Osteoblast (primary cell): ENCODE results near the gene DNAJB9. TPM values are rescaled to one million over a fixed set of nuclear protein-coding genes. Genes with fewer than 3 reads are reported as not detected.

Experiments
- DNase-seq: peaks from one replicate; pipeline ENCODE4 v3.0.0; 2011; ENCODE audit warnings: low spot score, mixed read lengths; ENCODE audit not compliant: insufficient read length; ENCODE audit errors: missing footprints
- H2AFZ ChIP-seq: 2 replicates; pipeline ENCODE4 v1.6.0; 2011; ENCODE audit warnings: mild to moderate bottlenecking, low read length
- H3K27ac ChIP-seq: 2 replicates; pipeline ENCODE4 v1.5.1; 2011; ENCODE audit warnings: mild to moderate bottlenecking, low read depth, low read length, moderate library complexity
- H3K27me3 ChIP-seq: 2 replicates; pipeline ENCODE4 v1.6.0; 2012; ENCODE audit warnings: mild to moderate bottlenecking, control low read depth, inconsistent platforms, low read length, moderate library complexity; ENCODE audit not compliant: insufficient read depth
- H3K36me3 ChIP-seq: 2 replicates; pipeline ENCODE4 v1.5.1; 2011; ENCODE audit warnings: mild to moderate bottlenecking, low read length, control low read depth, moderate library complexity; ENCODE audit not compliant: insufficient read depth
- H3K4me1 ChIP-seq: 2 replicates; pipeline ENCODE4 v1.5.1; 2011; ENCODE audit warnings: mild to moderate bottlenecking, low read length, control low read depth, moderate library complexity; ENCODE audit not compliant: insufficient read depth
- H3K4me2 ChIP-seq: 2 replicates; pipeline ENCODE4 v1.6.0; 2011; ENCODE audit warnings: mild to moderate bottlenecking, low read length; ENCODE audit not compliant: insufficient read depth
- H3K4me3 ChIP-seq: fragments of 200-600 bp; sonication (generic); 3 replicates; pipeline ENCODE4 v1.5.1; 2012; ENCODE audit warnings: mild to moderate bottlenecking, low read length, inconsistent platforms; ENCODE audit not compliant: insufficient read depth
- H3K79me2 ChIP-seq: 2 replicates; pipeline ENCODE4 v1.6.0; 2012; ENCODE audit warnings: mild to moderate bottlenecking, low read length, control low read depth, inconsistent platforms; ENCODE audit not compliant: insufficient read depth
- H3K9me3 ChIP-seq: 2 replicates; pipeline ENCODE4 v1.5.1; 2011; ENCODE audit warnings: low read depth, low read length, control low read depth
- H4K20me1 ChIP-seq: 2 replicates; pipeline ENCODE4 v1.6.0; 2012; ENCODE audit warnings: mild to moderate bottlenecking, low read length, control low read depth; ENCODE audit not compliant: insufficient read depth
- total RNA-seq: library from RNA; depleted of rRNA; stranded (reverse); fragments of >200 nt; gene quantifications from 2 replicates; pipeline ENCODE4 v1.2.3, GENCODE V29; 2012
- TF ChIP-seq, protein P1 (sequence below): IDR thresholded peaks from 2 replicates; pipeline ENCODE4 v1.5.1; 2011; ENCODE audit warnings: mild to moderate bottlenecking, low read depth, low read length, moderate library complexity; ENCODE audit errors: extremely low read depth

The DNAJB9 gene
- total RNA-seq, 1 donor, result 24.6 TPM

DNA sequence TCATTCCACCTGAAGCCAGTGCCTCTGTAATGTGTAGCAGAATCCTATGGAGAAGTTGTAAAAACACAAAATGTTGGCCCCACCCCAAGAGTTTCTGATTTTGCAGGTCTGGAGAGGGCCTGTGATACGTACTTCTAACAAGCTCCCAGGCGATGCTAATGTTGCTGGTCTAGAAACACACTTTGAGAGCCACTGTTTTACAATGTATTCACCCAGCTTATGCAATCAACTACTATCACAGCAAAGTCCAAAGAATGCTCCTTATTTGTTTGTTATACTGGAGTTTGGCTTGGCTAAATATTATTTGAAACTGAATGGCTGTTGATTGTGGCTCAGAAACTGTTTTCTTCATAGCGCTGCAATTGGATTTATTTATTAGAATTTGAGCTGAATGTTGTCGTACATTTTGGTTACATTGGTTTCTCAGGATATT, 44.3 kb downstream of the DNAJB9 start:
- H3K27ac ChIP-seq, result no peak overlapping the region
- H3K4me3 ChIP-seq, result no peak overlapping the region
- no peak for DNase-seq
- H3K4me1 ChIP-seq, result no peaks in the 10 kb centered on the region
- no peak overlapping the region for H2AFZ ChIP-seq
- no peaks in the 10 kb centered on the region for H4K20me1 ChIP-seq
- no peaks in the 10 kb centered on the region for H3K79me2 ChIP-seq
- TF ChIP-seq, protein P1, sequence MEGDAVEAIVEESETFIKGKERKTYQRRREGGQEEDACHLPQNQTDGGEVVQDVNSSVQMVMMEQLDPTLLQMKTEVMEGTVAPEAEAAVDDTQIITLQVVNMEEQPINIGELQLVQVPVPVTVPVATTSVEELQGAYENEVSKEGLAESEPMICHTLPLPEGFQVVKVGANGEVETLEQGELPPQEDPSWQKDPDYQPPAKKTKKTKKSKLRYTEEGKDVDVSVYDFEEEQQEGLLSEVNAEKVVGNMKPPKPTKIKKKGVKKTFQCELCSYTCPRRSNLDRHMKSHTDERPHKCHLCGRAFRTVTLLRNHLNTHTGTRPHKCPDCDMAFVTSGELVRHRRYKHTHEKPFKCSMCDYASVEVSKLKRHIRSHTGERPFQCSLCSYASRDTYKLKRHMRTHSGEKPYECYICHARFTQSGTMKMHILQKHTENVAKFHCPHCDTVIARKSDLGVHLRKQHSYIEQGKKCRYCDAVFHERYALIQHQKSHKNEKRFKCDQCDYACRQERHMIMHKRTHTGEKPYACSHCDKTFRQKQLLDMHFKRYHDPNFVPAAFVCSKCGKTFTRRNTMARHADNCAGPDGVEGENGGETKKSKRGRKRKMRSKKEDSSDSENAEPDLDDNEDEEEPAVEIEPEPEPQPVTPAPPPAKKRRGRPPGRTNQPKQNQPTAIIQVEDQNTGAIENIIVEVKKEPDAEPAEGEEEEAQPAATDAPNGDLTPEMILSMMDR, result no peak
- H3K9me3 ChIP-seq, result no peaks in the 10 kb centered on the region
- no peaks in the 10 kb centered on the region for H3K27me3 ChIP-seq
- no peak overlapping the region for H3K4me2 ChIP-seq
- no peaks in the 10 kb centered on the region for H3K36me3 ChIP-seq

DNA sequence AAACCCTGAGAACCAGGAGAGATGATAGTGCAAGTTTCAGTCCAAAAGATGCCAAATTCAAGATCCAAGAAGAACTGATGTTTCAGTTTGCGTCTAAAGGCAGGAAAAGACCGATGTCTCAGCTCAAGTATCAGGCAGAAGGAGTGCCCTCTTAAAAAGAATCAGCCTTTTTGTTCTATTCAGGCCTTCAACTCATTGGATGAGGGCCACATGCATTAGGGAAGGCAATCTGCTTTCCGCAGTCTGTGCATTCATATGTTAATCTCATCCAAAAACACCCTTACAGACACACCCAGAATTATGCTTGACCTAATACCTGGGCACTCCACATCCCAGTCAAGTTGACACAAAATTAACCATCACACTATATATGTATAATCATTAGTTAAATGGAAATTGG, 45.2 kb downstream of the DNAJB9 start:
- H3K36me3 ChIP-seq, result no peaks in the 10 kb centered on the region
- no peak for DNase-seq
- no peaks in the 10 kb centered on the region for H4K20me1 ChIP-seq
- H2AFZ ChIP-seq, result no peak overlapping the region
- H3K27ac ChIP-seq, result no peak overlapping the region
- no peaks in the 10 kb centered on the region for H3K4me1 ChIP-seq
- no peaks in the 10 kb centered on the region for H3K79me2 ChIP-seq
- H3K4me2 ChIP-seq, result no peak overlapping the region
- no peaks in the 10 kb centered on the region for H3K9me3 ChIP-seq
- H3K27me3 ChIP-seq, result no peaks in the 10 kb centered on the region
- no peak overlapping the region for H3K4me3 ChIP-seq
- TF ChIP-seq, protein P1, result no peak

DNA sequence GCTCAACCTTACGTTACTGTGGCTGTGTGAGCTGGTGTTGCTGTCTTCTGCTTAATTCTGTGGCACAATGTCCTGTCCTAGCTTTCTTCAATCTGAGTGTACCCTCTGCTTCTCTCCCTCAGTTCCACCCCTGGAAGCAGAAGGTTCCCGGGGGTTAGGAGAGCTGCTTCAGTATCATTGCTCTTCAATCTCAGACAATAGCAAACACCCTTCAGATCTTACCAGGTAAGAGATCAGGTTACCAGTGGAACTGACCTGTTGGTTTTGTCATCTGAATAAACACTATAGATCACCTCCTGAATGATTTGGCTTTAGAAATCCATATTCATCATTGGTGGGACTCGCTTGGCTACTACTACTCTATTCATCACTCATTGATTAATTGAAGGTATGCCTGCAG, 48.4 kb downstream of the DNAJB9 start:
- TF ChIP-seq, protein P1, result no peak
- no peaks in the 10 kb centered on the region for H4K20me1 ChIP-seq
- no peak overlapping the region for H2AFZ ChIP-seq
- no peaks in the 10 kb centered on the region for H3K36me3 ChIP-seq
- H3K4me1 ChIP-seq, result no peaks in the 10 kb centered on the region
- H3K4me2 ChIP-seq, result no peak overlapping the region
- H3K27me3 ChIP-seq, result no peaks in the 10 kb centered on the region
- no peaks in the 10 kb centered on the region for H3K79me2 ChIP-seq
- H3K4me3 ChIP-seq, result no peak overlapping the region
- no peaks in the 10 kb centered on the region for H3K9me3 ChIP-seq
- H3K27ac ChIP-seq, result no peak overlapping the region
- no peak for DNase-seq

DNA sequence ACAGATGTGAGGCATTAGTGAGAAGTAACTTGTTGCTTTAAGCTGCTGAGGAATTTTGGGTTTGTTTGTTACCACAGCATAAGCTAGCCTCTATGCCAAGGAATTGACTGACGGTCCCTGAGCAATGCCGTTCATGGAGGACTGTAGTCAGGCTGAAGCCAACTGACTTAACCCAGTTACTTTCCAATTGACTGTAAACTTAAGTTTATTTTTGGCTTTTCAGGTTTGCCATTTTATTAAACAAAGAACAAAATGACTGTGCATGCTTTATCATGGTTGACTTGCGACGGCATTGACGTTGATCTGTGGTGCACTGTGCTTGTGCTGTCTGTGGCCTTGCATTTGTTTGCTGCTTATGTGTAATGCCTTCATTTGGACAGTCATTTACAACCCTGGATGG, 53.5 kb downstream of the DNAJB9 start:
- no peak overlapping the region for H2AFZ ChIP-seq
- TF ChIP-seq, protein P1, result no peak
- H3K27ac ChIP-seq, result no peak overlapping the region

More for the DNA sequence above, 53.5 kb downstream of the DNAJB9 start:
- Histone ChIP-seq H3K4me1 (no peaks in the 10 kb centered on the region), H3K4me3 (no peak overlapping the region), H3K4me2 (no peak overlapping the region), H3K36me3 (no peaks in the 10 kb centered on the region), H3K9me3 (no peaks in the 10 kb centered on the region), H3K27me3 (no peaks in the 10 kb centered on the region), H4K20me1 (no peaks in the 10 kb centered on the region), H3K79me2 (no peaks in the 10 kb centered on the region)
- no peak for DNase-seq

Other genes with a start within 250 kb of the DNAJB9 start
- gene NRCAM, start 113.4 kb upstream of the DNAJB9 start, total RNA-seq, result 0.88 and 2.2 TPM in 2 replicates
- 36.2 and 37.6 TPM in 2 replicates for gene PNPLA8, start 43.7 kb upstream of the DNAJB9 start, total RNA-seq
- gene THAP5, start 168 bp upstream of the DNAJB9 start, total RNA-seq, result 25.7 and 28.6 TPM in 2 replicates